ENCODE data around the gene IFNA13. TPM values are rescaled to one million over a fixed set of nuclear protein-coding genes. Genes with fewer than 3 reads are reported as not detected.

Gene IFNA13
- total RNA-seq (ENCODE audit: unreplicated experiment): not detected
- long read RNA-seq: 0 reads

DNA sequence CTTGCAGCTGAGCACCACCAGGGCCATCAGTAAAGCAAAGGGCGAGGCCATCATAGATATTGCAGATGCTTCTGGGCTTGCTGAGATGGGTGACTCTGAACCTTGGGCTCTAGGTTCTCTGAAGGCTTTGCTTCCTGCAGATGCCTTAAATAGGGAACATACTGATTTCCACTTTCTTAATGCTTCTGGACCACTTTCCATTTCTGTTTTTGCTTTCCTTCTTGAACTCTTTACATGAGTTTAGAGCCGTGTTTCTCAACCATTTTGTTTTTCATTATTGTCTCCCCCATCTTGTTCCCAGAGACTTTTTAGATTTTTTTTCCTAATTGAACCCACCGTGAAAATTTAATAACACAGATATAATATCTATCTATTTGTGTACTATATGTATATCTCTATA lies at the start of gene IFNA13:
TSS of gene IFNA13 (minus strand) at position 101 of the 400 bp plus-strand sequence. CDS start at position 54, 47 bp downstream.
- no peak for DNase-seq (ENCODE audit: low spot score)
- H3K27ac Mint-ChIP-seq (ENCODE audit: unreplicated experiment): no peak within 1 kb of the TSS
- H3K27me3 Mint-ChIP-seq (ENCODE audit: unreplicated experiment): no peaks in the 10 kb centered on the region
- H3K4me1 Mint-ChIP-seq (ENCODE audit: unreplicated experiment): peaks cover 3% of the 10 kb centered on the region
- H3K36me3 Mint-ChIP-seq (ENCODE audit: low read depth, unreplicated experiment): no peaks in the 10 kb centered on the region
- no peaks in the 10 kb centered on the region for H3K9me3 Mint-ChIP-seq (ENCODE audit: unreplicated experiment)
- TF ChIP-seq, protein P1, sequence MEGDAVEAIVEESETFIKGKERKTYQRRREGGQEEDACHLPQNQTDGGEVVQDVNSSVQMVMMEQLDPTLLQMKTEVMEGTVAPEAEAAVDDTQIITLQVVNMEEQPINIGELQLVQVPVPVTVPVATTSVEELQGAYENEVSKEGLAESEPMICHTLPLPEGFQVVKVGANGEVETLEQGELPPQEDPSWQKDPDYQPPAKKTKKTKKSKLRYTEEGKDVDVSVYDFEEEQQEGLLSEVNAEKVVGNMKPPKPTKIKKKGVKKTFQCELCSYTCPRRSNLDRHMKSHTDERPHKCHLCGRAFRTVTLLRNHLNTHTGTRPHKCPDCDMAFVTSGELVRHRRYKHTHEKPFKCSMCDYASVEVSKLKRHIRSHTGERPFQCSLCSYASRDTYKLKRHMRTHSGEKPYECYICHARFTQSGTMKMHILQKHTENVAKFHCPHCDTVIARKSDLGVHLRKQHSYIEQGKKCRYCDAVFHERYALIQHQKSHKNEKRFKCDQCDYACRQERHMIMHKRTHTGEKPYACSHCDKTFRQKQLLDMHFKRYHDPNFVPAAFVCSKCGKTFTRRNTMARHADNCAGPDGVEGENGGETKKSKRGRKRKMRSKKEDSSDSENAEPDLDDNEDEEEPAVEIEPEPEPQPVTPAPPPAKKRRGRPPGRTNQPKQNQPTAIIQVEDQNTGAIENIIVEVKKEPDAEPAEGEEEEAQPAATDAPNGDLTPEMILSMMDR (IDR thresholded peaks at IDR 0.05; ENCODE audit: unreplicated experiment): no peak
- no peak within 1 kb of the TSS for H3K4me3 Mint-ChIP-seq (ENCODE audit: unreplicated experiment)

DNA sequence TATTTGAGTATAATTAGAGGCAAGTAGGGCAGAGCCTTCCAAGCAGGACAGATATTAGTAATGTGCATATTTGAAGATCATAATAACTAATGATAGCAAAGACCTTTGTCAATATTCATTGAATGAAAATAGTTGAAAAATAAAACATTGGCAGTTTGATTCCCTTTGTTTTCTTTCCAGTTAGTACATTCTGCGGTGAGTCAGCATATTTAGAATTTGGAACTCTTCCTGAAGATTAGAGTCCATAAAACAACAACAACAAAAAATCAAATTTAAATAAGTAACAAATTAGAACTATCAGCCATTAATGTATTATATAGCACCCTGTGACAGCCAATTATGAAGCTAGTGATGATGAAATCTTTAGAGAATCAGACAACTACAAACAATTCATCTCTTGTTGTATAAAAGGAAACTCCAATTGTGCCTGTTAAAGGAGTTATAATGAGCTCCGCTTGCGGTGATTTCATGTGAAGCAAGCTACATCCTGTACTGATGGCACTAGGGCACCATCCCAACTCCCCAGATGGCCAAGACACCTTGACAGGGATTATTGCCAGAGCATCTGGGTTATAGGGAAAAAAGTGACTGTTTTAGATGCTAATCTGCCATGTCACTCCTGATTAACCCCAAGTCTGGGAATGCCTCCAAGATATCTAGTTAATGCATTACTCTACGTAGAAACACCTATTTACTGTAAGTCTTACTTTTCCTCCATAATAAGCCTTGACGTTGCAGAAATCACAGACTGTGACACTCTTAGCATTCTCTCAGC lies 47.8 kb upstream of the IFNA13 start:
- TF ChIP-seq, protein P1 (IDR thresholded peaks at IDR 0.05; ENCODE audit: unreplicated experiment): no peak
- Mint-ChIP-seq H3K36me3 (ENCODE audit: low read depth, unreplicated experiment) (no peaks in the 10 kb centered on the region), H3K4me1 (ENCODE audit: unreplicated experiment) (no peaks in the 10 kb centered on the region), H3K9me3 (ENCODE audit: unreplicated experiment) (no peaks in the 10 kb centered on the region), H3K27me3 (ENCODE audit: unreplicated experiment) (no peaks in the 10 kb centered on the region), H3K27ac (ENCODE audit: unreplicated experiment) (no peak overlapping the region), H3K4me3 (ENCODE audit: unreplicated experiment) (no peak overlapping the region)
- no peak for DNase-seq (ENCODE audit: low spot score)

GRCh38 chr9:21414220-21414940 lies 46.5 kb upstream of the IFNA13 start:
- H3K4me1 Mint-ChIP-seq (ENCODE audit: unreplicated experiment): no peaks in the 10 kb centered on the region
- H3K4me3 Mint-ChIP-seq (ENCODE audit: unreplicated experiment): no peak overlapping the region
- TF ChIP-seq, protein P1 (IDR thresholded peaks at IDR 0.05; ENCODE audit: unreplicated experiment): no peak
- H3K36me3 Mint-ChIP-seq (ENCODE audit: low read depth, unreplicated experiment): no peaks in the 10 kb centered on the region
- H3K9me3 Mint-ChIP-seq (ENCODE audit: unreplicated experiment): no peaks in the 10 kb centered on the region
- H3K27ac Mint-ChIP-seq (ENCODE audit: unreplicated experiment): no peak overlapping the region
- no peaks in the 10 kb centered on the region for H3K27me3 Mint-ChIP-seq (ENCODE audit: unreplicated experiment)
- no peak for DNase-seq (ENCODE audit: low spot score)

- Mint-ChIP-seq H3K36me3 (ENCODE audit: low read depth, unreplicated experiment) (no peaks in the 10 kb centered on the region), H3K9me3 (ENCODE audit: unreplicated experiment) (no peaks in the 10 kb centered on the region), H3K27ac (ENCODE audit: unreplicated experiment) (no peak overlapping the region), H3K27me3 (ENCODE audit: unreplicated experiment) (no peaks in the 10 kb centered on the region), H3K4me1 (ENCODE audit: unreplicated experiment) (no peaks in the 10 kb centered on the region), H3K4me3 (ENCODE audit: unreplicated experiment) (no peak overlapping the region)
- peak; percentile 9 for DNase-seq (ENCODE audit: low spot score)
- TF ChIP-seq, protein P1 (IDR thresholded peaks at IDR 0.05; ENCODE audit: unreplicated experiment): no peak
These were observed 45.8 kb upstream of the IFNA13 start for GRCh38 chr9:21413624-21414023.

DNA sequence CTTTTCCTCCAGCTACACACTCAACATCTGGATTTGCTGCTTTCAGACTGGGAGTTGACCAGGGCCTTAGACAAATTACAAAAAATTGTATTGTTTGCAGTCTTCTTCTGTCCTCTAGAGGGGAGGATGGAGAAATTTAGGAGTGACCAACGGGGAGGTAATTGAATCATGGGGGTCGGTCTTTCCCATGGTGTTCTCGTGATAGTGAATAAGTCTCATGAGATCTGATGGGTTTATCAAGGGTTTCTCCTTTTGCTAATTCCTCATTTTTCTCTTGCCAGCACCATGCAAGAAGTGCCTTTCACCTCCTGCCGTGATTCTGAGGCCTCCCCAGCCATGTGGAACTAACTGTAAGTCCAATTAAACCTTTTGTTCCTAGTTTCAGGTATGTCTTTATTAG lies 45.3 kb upstream of the IFNA13 start:
- Mint-ChIP-seq H3K4me1 (ENCODE audit: unreplicated experiment) (no peaks in the 10 kb centered on the region), H3K9me3 (ENCODE audit: unreplicated experiment) (no peaks in the 10 kb centered on the region), H3K27me3 (ENCODE audit: unreplicated experiment) (no peaks in the 10 kb centered on the region), H3K4me3 (ENCODE audit: unreplicated experiment) (no peak overlapping the region), H3K36me3 (ENCODE audit: low read depth, unreplicated experiment) (no peaks in the 10 kb centered on the region), H3K27ac (ENCODE audit: unreplicated experiment) (no peak overlapping the region)
- no peak for DNase-seq (ENCODE audit: low spot score)
- TF ChIP-seq, protein P1 (IDR thresholded peaks at IDR 0.05; ENCODE audit: unreplicated experiment): no peak
